ENCODE results near the gene SLC44A5. TPM values are rescaled to one million over a fixed set of nuclear protein-coding genes. Genes with fewer than 3 reads are reported as not detected.
"Not testable (repeated sequence)": the region's sequence is repeated elsewhere in the genome, so short reads cannot be mapped to it uniquely, and the experiment has no call there.

The SLC44A5 gene
- total and polyA plus RNA-seq, 9 donors: 0.62 to 2.5 (median 1.1) TPM

DNA sequence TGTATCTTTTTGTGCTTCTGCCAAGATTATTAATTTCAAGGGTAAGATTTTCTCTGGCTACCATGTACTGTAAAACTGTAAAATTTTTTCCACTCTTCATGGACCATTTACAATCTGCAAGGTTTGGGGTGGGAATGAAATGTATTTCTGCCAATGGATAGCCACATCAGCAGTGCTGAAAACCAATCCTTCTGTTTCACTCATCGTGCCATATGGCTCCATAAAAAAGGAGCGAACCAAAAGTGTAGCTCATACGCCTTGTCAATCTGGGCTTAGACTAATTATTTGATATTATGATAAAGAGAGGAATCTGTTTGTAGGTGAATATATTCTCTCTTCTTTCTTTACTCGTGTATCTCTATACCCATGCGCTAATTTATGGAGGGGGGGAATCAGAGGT lies 3.0 kb upstream of the SLC44A5 start:
- Histone ChIP-seq H3K36me3 (no peaks in the 10 kb centered on the region), H3K4me1 (ENCODE audit: insufficient read depth) (peaks cover 7% of the 10 kb centered on the region), H3K4me3 (no peak overlapping the region), H3K27ac (no peak overlapping the region), H3K9me3 (no peaks in the 10 kb centered on the region), H3K27me3 (no peaks in the 10 kb centered on the region)
- DNase-seq: no peak
- 51 to 52% (median 52%) methylated on average over 5 of the region's 5 CpGs for WGBS, 3 donors
- TF ChIP-seq POLR2A (IDR thresholded peaks at IDR 0.05) (no peak), EP300 (IDR thresholded peaks at IDR 0.05) (no peak)
- TF ChIP-seq, protein P1, sequence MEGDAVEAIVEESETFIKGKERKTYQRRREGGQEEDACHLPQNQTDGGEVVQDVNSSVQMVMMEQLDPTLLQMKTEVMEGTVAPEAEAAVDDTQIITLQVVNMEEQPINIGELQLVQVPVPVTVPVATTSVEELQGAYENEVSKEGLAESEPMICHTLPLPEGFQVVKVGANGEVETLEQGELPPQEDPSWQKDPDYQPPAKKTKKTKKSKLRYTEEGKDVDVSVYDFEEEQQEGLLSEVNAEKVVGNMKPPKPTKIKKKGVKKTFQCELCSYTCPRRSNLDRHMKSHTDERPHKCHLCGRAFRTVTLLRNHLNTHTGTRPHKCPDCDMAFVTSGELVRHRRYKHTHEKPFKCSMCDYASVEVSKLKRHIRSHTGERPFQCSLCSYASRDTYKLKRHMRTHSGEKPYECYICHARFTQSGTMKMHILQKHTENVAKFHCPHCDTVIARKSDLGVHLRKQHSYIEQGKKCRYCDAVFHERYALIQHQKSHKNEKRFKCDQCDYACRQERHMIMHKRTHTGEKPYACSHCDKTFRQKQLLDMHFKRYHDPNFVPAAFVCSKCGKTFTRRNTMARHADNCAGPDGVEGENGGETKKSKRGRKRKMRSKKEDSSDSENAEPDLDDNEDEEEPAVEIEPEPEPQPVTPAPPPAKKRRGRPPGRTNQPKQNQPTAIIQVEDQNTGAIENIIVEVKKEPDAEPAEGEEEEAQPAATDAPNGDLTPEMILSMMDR (IDR thresholded peaks at IDR 0.05): no peak
- intact Hi-C loops (cut with DNase I): no loop called here

DNA sequence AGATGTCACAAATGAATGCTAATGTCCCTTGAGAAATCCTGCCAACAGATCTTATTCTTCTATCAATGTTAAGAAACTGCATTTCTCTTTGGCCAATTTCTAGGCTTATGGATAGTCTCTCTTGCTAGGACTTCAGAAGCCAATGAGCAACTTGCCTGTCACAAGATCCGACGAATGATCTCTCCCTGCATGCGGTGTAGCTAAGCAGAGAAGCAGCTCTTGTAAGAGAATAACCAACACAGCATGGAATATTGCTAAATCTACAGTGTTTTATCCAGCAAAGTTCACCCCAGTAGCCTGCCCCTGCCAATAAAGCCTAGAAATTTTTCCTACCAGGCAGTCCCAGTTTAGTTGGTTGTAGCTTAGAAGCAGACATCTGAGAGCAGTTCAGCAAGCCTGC lies 2.1 kb upstream of the SLC44A5 start:
- no peak overlapping the region for H3K27ac ChIP-seq
- no peak overlapping the region for H3K4me3 ChIP-seq
- no peaks in the 10 kb centered on the region for H3K36me3 ChIP-seq
- intact Hi-C loops (cut with DNase I): no loop called here
- peaks cover 7% of the 10 kb centered on the region for H3K4me1 ChIP-seq (ENCODE audit: insufficient read depth)
- WGBS, 3 donors: 78 to 89% (median 88%) methylated on average over 3 of the region's 3 CpGs
- no peak for DNase-seq
- no peaks in the 10 kb centered on the region for H3K9me3 ChIP-seq
- TF ChIP-seq EP300 (IDR thresholded peaks at IDR 0.05) (no peak), POLR2A (IDR thresholded peaks at IDR 0.05) (no peak)
- TF ChIP-seq, protein P1 (IDR thresholded peaks at IDR 0.05): no peak
- no peaks in the 10 kb centered on the region for H3K27me3 ChIP-seq

DNA sequence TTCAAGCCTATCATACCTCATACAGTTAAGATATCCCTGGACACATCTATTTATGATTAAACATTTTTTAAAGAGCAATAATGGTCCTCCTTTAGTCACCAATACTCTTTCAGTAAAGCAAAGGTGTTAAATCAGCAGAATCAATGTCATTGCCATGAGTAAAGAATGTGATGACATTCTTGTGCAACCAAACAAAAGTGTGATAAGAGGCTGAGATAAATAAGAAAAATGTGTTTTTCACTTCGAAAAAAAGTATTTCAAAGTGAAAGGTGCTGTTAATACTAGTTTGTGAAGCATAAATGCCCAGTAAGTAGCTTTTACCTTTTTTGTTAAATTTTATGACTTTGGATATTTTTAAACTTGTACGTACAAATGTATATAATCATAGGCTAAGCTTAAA lies 8.4 kb downstream of the SLC44A5 start:
- WGBS, 3 donors: 38 to 43% (median 42%) methylated on average over 2 of the region's 2 CpGs
- no peak for TF ChIP-seq EP300 (IDR thresholded peaks at IDR 0.05)
- TF ChIP-seq, protein P1 (IDR thresholded peaks at IDR 0.05): no peak
- TF ChIP-seq POLR2A (IDR thresholded peaks at IDR 0.05): no peak
- Histone ChIP-seq H3K4me3 (no peak overlapping the region), H3K9me3 (no peaks in the 10 kb centered on the region), H3K27ac (no peak overlapping the region), H3K36me3 (no peaks in the 10 kb centered on the region), H3K27me3 (no peaks in the 10 kb centered on the region), H3K4me1 (ENCODE audit: insufficient read depth) (no peaks in the 10 kb centered on the region)
- intact Hi-C loops (cut with DNase I): no loop called here
- DNase-seq: no peak

DNA sequence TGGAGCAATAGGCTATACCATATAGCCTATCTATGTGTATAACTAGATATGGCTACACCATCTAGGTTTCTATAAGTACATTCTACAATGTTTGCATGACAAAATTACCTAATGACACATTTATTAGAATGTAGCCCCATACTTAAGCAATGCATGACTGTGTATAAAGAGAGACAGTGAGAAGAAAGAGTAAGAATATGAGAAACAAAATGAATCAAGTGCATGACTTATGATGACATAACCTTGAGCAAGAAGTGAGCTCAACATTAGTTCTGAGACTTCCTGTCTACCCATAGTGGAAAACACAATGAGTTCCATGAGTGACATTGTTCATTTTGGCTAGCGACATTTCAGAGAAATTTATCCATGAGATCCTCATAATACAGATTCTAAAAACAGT lies 10.1 kb downstream of the SLC44A5 start:
- intact Hi-C loops (cut with DNase I): no loop called here
- Histone ChIP-seq H3K4me3 (no peak overlapping the region), H3K27ac (no peak overlapping the region), H3K9me3 (no peaks in the 10 kb centered on the region), H3K27me3 (no peaks in the 10 kb centered on the region), H3K36me3 (no peaks in the 10 kb centered on the region), H3K4me1 (ENCODE audit: insufficient read depth) (no peaks in the 10 kb centered on the region)
- TF ChIP-seq POLR2A (IDR thresholded peaks at IDR 0.05): no peak
- TF ChIP-seq, protein P1 (IDR thresholded peaks at IDR 0.05): no peak
- no peak for TF ChIP-seq EP300 (IDR thresholded peaks at IDR 0.05)
- WGBS, 3 donors: 74 to 88% (median 80%) methylated on average over 1 of the region's 1 CpG
- DNase-seq: no peak

DNA sequence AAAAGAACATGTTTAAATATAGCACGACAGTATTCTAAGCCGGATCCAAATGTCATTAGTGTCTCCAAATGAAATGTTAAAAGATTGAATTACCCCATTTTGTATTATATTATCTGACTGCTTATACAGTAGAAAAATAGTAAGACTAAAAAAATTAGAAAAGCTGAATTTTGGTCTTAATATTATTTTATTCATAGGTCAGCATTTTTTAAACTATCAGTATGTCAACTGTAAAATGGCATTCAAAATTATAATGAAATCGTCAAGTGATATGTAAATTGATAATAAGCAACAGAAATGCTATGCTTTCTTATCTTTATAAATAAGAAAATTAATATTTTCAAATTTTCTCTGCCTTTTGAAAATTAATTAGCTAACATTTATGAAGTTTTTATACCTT lies 16.6 kb downstream of the SLC44A5 start:
- no peaks in the 10 kb centered on the region for H3K9me3 ChIP-seq
- H3K4me3 ChIP-seq: no peak overlapping the region

DNA sequence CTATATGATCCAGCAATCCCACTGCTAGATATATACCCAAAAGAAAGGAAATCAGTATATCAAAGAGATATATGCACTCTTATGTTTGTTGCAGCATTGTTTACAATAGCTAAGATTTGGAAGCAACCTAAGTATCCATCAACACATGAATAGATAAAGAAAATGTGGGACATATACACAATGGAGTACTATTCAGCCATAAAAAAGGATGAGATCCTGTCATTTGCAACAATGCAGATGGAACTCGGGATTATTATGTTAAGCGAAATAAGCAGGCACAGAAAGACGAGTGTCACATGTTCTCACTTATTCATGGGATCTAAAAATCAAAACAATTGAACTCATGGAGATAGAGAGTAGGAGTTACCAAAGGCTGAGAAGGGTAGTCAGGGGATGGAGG lies 17.5 kb downstream of the SLC44A5 start:
- H3K36me3 ChIP-seq; H3K4me1 ChIP-seq (ENCODE audit: insufficient read depth); DNase-seq; H3K4me3 ChIP-seq; intact Hi-C loops (cut with DNase I); H3K27me3 ChIP-seq; H3K9me3 ChIP-seq; H3K27ac ChIP-seq: not testable (repeated sequence)
- WGBS, 3 donors: 69 to 77% (median 75%) methylated on average over 3 of the region's 3 CpGs

More for the DNA sequence above, 16.6 kb downstream of the SLC44A5 start:
- DNase-seq: no peak
- Histone ChIP-seq H3K27me3 (no peaks in the 10 kb centered on the region), H3K4me1 (ENCODE audit: insufficient read depth) (no peaks in the 10 kb centered on the region), H3K36me3 (no peaks in the 10 kb centered on the region), H3K27ac (no peak overlapping the region)
- intact Hi-C loops (cut with DNase I): no loop called here
- WGBS, 3 donors: 74 to 88% (median 76%) methylated on average over 3 of the region's 3 CpGs
- no peak for TF ChIP-seq EP300 (IDR thresholded peaks at IDR 0.05)
- no peak for TF ChIP-seq POLR2A (IDR thresholded peaks at IDR 0.05)
- TF ChIP-seq, protein P1 (IDR thresholded peaks at IDR 0.05): no peak
